OCI-LY1 (cell line): ENCODE results near the gene KCNJ15.

ENCODE experiments used
- H2AFZ ChIP-seq: fragments of 200-600 bp; sonication (generic), shearing (Covaris generic); 2 replicates; pipeline ENCODE4 v1.6.0; 2014; ENCODE audit warnings: antibody characterized with exemption, mild to moderate bottlenecking, low read length
- H3F3A ChIP-seq: fragments of 200-600 bp; sonication (generic), shearing (Covaris generic); 2 replicates; pipeline ENCODE4 v1.6.0; 2014; ENCODE audit warnings: mild to moderate bottlenecking, antibody characterized with exemption, low read length, moderate library complexity; ENCODE audit not compliant: insufficient read depth
- H3K27ac ChIP-seq: fragments of 200-600 bp; sonication (generic); 2 replicates; pipeline ENCODE4 v1.5.1; 2014; ENCODE audit warnings: low read length, mixed run types, mild to moderate bottlenecking, low read depth; ENCODE audit not compliant: poor library complexity, severe bottlenecking
- H3K27me3 ChIP-seq: fragments of 200-600 bp; sonication (generic); 2 replicates; pipeline ENCODE4 v1.6.0; 2014; ENCODE audit warnings: antibody characterized with exemption, mild to moderate bottlenecking, low read length, moderate library complexity; ENCODE audit not compliant: insufficient read depth
- H3K36me3 ChIP-seq: fragments of 200-600 bp; sonication (generic); 2 replicates; pipeline ENCODE4 v1.6.1; 2014; ENCODE audit warnings: mild to moderate bottlenecking, antibody characterized with exemption, low read length, moderate library complexity, mixed read lengths; ENCODE audit not compliant: insufficient read depth
- H3K4me1 ChIP-seq: fragments of 200-600 bp; sonication (generic); 2 replicates; pipeline ENCODE4 v1.5.1; 2014; ENCODE audit warnings: mild to moderate bottlenecking, low read length, moderate library complexity; ENCODE audit not compliant: insufficient read depth, severe bottlenecking
- H3K4me2 ChIP-seq: fragments of 200-600 bp; sonication (generic), shearing (Covaris generic); 2 replicates; pipeline ENCODE4 v1.6.1; 2014; ENCODE audit warnings: low read length
- H3K4me3 ChIP-seq: fragments of 200-600 bp; sonication (generic); 2 replicates; pipeline ENCODE4 v1.5.1; 2014; ENCODE audit warnings: low read length, low read depth, mild to moderate bottlenecking, mixed read lengths; ENCODE audit not compliant: poor library complexity, severe bottlenecking
- H3K79me2 ChIP-seq: fragments of 200-600 bp; shearing (Covaris generic); 2 replicates; pipeline ENCODE4 v1.6.1; 2016; ENCODE audit warnings: mixed run types, low read length, mixed read lengths; ENCODE audit not compliant: insufficient read depth
- H3K9ac ChIP-seq: fragments of 200-600 bp; sonication (generic), shearing (Covaris generic); 2 replicates; pipeline ENCODE4 v1.6.1; 2014; ENCODE audit warnings: mild to moderate bottlenecking, low read length, mixed read lengths
- H3K9me2 ChIP-seq: fragments of 200-600 bp; sonication (generic), shearing (Covaris generic); 2 replicates; pipeline ENCODE4 v1.6.1; 2014; ENCODE audit warnings: low read depth, mild to moderate bottlenecking, low read length, mixed read lengths
- H3K9me3 ChIP-seq: fragments of 200-600 bp; shearing (Covaris generic); 2 replicates; pipeline ENCODE4 v1.6.1; 2014; ENCODE audit warnings: low read length, mixed read lengths
- H4K20me1 ChIP-seq: fragments of 200-600 bp; sonication (generic), shearing (Covaris generic); 2 replicates; pipeline ENCODE4 v1.6.0; 2016; ENCODE audit warnings: mild to moderate bottlenecking, low read length; ENCODE audit not compliant: insufficient read depth
- CTCF ChIP-seq: fragments of 200-600 bp; sonication (generic), shearing (Covaris generic); IDR thresholded peaks from 2 replicates; pipeline ENCODE4 v1.5.1; 2017; ENCODE audit warnings: mild to moderate bottlenecking, antibody characterized with exemption, low read length, moderate library complexity, mixed read lengths
- EZH2 ChIP-seq: fragments of 200-600 bp; sonication (generic), shearing (Covaris generic); IDR thresholded peaks from 2 replicates; pipeline ENCODE4 v1.8.0; 2017; ENCODE audit warnings: borderline replicate concordance, mixed run types, mild to moderate bottlenecking, antibody characterized with exemption, low read length, moderate library complexity, mixed read lengths

The KCNJ15 gene

GRCh38 chr21:38343691-38344090 is 86.9 kb downstream of the KCNJ15 start:
- Histone ChIP-seq H3K4me2 (no peak overlapping the region), H3F3A (no peaks in the 10 kb centered on the region), H3K9me3 (no peaks in the 10 kb centered on the region), H2AFZ (no peak overlapping the region), H3K9me2 (no peaks in the 10 kb centered on the region), H3K79me2 (no peaks in the 10 kb centered on the region), H3K4me1 (no peaks in the 10 kb centered on the region), H3K27ac (no peak overlapping the region), H3K36me3 (no peaks in the 10 kb centered on the region), H3K9ac (no peak overlapping the region), H4K20me1 (no peaks in the 10 kb centered on the region), H3K4me3 (no peak overlapping the region), H3K27me3 (no peaks in the 10 kb centered on the region)
- TF ChIP-seq EZH2, result no peak
- no peak for TF ChIP-seq CTCF

DNA sequence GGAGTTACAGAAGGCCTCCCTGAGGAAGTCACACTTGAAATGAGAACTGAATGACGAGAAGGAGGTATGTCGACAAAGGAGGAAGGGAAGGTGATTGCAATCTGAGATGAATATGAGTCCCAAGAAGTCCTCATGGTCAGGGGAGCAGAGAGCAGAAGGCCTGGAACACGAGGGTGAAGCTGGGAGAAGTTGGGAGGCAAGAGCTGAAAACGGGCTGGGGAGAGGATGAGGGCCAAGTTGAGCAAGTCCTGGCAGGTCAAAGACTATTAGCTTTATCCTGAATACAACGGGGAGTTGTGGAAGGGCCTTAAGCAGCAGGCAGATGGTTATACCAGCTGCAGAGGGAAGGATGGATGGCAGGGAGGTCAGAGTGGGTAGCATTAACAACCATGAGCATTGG is 89.5 kb downstream of the KCNJ15 start:
- H3K4me3 ChIP-seq, result no peak overlapping the region

GRCh38 chr21:38349111-38349746 is 92.4 kb downstream of the KCNJ15 start:
- H3K27me3 ChIP-seq, result no peaks in the 10 kb centered on the region; the same call in 1 of the 2 replicates
- H3K4me3 ChIP-seq, result no peak overlapping the region
- H3K79me2 ChIP-seq, result no peaks in the 10 kb centered on the region
- no peak overlapping the region for H3K4me2 ChIP-seq
- no peaks in the 10 kb centered on the region for H3K36me3 ChIP-seq
- no peaks in the 10 kb centered on the region for H3K4me1 ChIP-seq
- no peaks in the 10 kb centered on the region for H4K20me1 ChIP-seq
- no peaks in the 10 kb centered on the region for H3K9me3 ChIP-seq
- TF ChIP-seq EZH2, result no peak
- no peak for TF ChIP-seq CTCF
- no peak overlapping the region for H3K27ac ChIP-seq
- no peaks in the 10 kb centered on the region for H3F3A ChIP-seq
- no peak overlapping the region for H2AFZ ChIP-seq
- H3K9me2 ChIP-seq, result no peaks in the 10 kb centered on the region
- no peak overlapping the region for H3K9ac ChIP-seq

More for the DNA sequence above, 89.5 kb downstream of the KCNJ15 start:
- Histone ChIP-seq H3K9me3 (no peaks in the 10 kb centered on the region), H2AFZ (no peak overlapping the region), H3K4me2 (no peak overlapping the region), H3K9me2 (no peaks in the 10 kb centered on the region), H3K79me2 (no peaks in the 10 kb centered on the region), H3K27ac (no peak overlapping the region), H4K20me1 (no peaks in the 10 kb centered on the region), H3K27me3 (no peaks in the 10 kb centered on the region; the same call in 1 of the 2 replicates), H3K9ac (no peak overlapping the region), H3K36me3 (no peaks in the 10 kb centered on the region), H3F3A (no peaks in the 10 kb centered on the region), H3K4me1 (no peaks in the 10 kb centered on the region)
- TF ChIP-seq CTCF, result no peak
- no peak for TF ChIP-seq EZH2
